Measurements from ENCODE around the gene CEACAM5.
"Not testable (repeated sequence)": the region's sequence is repeated elsewhere in the genome, so short reads cannot be mapped to it uniquely, and the experiment has no call there.

CEACAM5 gene

GRCh38 chr19:41700381-41701195, 7.8 kb upstream of the CEACAM5 start:
- no peak for DNase-seq (ENCODE audit: low read depth in 2 of 2)

DNA sequence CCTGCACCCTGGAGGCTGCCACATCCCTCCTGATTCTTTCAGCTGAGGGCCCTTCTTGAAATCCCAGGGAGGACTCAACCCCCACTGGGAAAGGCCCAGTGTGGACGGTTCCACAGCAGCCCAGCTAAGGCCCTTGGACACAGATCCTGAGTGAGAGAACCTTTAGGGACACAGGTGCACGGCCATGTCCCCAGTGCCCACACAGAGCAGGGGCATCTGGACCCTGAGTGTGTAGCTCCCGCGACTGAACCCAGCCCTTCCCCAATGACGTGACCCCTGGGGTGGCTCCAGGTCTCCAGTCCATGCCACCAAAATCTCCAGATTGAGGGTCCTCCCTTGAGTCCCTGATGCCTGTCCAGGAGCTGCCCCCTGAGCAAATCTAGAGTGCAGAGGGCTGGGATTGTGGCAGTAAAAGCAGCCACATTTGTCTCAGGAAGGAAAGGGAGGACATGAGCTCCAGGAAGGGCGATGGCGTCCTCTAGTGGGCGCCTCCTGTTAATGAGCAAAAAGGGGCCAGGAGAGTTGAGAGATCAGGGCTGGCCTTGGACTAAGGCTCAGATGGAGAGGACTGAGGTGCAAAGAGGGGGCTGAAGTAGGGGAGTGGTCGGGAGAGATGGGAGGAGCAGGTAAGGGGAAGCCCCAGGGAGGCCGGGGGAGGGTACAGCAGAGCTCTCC, 6.9 kb upstream of the CEACAM5 start:
- DNase-seq (ENCODE audit: low read depth in 2 of 2), result no peak

DNA sequence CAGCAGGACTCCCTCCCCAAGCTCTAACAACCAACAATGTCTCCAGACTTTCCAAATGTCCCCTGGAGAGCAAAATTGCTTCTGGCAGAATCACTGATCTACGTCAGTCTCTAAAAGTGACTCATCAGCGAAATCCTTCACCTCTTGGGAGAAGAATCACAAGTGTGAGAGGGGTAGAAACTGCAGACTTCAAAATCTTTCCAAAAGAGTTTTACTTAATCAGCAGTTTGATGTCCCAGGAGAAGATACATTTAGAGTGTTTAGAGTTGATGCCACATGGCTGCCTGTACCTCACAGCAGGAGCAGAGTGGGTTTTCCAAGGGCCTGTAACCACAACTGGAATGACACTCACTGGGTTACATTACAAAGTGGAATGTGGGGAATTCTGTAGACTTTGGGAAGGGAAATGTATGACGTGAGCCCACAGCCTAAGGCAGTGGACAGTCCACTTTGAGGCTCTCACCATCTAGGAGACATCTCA, 6.2 kb upstream of the CEACAM5 start:
- no peak for DNase-seq (ENCODE audit: low read depth in 2 of 2)

DNA sequence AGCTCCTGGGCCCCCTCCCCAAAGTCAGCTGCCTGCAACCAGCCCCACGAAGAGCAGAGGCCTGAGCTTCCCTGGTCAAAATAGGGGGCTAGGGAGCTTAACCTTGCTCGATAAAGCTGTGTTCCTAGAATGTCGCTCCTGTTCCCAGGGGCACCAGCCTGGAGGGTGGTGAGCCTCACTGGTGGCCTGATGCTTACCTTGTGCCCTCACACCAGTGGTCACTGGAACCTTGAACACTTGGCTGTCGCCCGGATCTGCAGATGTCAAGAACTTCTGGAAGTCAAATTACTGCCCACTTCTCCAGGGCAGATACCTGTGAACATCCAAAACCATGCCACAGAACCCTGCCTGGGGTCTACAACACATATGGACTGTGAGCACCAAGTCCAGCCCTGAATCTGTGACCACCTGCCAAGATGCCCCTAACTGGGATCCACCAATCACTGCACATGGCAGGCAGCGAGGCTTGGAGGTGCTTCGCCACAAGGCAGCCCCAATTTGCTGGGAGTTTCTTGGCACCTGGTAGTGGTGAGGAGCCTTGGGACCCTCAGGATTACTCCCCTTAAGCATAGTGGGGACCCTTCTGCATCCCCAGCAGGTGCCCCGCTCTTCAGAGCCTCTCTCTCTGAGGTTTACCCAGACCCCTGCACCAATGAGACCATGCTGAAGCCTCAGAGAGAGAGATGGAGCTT, 4.7 kb upstream of the CEACAM5 start:
- DNase-seq (ENCODE audit: low read depth in 2 of 2), result no peak

GRCh38 chr19:41705393-41706174, 2.8 kb upstream of the CEACAM5 start:
- no peak for DNase-seq (ENCODE audit: low read depth in 2 of 2)

GRCh38 chr19:41706741-41707501, 1.5 kb upstream of the CEACAM5 start:
- no peak for DNase-seq (ENCODE audit: low read depth in 2 of 2)

- no peak for DNase-seq (ENCODE audit: low read depth in 2 of 2)
Observed at GRCh38 chr19:41707502-41707812, 969 bp upstream of the CEACAM5 start.

GRCh38 chr19:41707871-41708371, 505 bp upstream of the CEACAM5 start:
- no peak for DNase-seq (ENCODE audit: low read depth in 2 of 2)

GRCh38 chr19:41709516-41709915, 1.1 kb downstream of the CEACAM5 start:
- DNase-seq (ENCODE audit: low read depth in 2 of 2), result not testable (repeated sequence)

DNA sequence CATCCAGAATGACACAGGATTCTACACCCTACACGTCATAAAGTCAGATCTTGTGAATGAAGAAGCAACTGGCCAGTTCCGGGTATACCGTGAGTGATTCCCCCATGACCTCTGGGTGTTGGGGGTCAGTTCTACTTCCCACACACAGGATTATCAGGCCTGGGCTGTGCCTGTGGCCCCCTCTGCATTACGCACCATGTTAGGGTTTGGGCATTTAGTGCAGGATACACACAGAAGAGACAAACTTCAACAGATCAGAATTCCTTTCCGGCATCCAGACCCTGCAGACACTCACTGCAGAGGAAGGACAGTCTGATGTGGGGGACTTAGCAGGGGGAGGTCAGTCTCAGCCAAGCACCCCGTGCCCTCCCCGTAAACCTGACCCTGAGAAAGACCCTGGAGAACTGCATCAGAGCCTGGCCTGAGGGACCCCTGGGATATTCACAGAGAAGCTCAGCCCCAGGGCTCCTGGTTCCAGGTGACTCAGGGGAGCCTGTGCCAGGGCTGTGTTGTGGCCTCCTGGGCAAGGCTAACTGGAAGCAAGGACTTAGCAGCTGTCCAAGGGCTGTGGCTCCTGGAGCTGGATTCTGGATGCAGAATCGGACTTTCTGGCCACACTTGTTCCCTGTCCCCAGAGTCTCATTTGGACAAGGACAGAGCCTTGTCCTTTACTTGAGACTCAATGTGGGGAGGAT, 1.7 kb downstream of the CEACAM5 start:
- no peak for DNase-seq (ENCODE audit: low read depth in 2 of 2)

- DNase-seq (ENCODE audit: low read depth in 2 of 2), result no peak
Observed at GRCh38 chr19:41711376-41712261, 3.2 kb downstream of the CEACAM5 start.

DNA sequence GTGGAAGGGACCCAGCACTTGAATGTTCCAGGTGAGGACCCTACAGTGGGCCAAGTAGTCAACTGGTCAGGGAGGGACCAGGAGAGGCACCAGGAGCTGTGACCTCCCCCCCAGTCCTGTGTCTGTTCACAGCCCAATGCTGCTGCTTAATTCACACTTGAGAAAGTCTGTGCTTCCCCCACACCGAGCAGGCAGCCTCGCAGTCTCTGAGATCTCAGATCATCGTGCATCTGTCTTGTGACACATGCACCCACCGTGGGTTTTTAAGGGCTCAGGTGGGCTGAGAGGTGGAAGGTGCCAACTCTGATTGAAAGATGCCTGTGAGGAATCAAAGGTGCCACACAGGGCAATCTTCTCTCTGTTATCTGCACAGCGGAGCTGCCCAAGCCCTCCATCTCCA, 6.2 kb downstream of the CEACAM5 start:
- DNase-seq (ENCODE audit: low read depth in 2 of 2), result no peak

DNA sequence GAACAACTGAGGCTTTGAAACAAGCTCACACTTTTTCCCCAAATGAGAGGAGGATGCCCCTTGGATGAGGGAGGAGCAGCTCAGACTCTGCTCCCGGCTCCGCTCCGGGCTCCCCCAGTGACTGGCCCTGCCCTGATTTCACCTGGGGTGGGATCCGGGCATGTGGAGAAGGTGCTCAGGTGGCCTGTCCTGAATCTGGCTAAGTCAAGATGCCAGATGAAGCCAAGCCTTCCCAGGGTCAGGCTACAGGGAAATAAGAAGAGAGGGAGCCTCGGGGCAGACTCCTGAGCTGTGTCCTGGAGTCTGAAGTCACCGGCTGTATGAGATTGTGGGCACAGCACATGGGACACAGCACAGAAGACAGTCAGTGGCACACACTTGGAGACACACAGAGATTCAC, 10.3 kb downstream of the CEACAM5 start:
- no peak for DNase-seq (ENCODE audit: low read depth in 2 of 2)

DNA sequence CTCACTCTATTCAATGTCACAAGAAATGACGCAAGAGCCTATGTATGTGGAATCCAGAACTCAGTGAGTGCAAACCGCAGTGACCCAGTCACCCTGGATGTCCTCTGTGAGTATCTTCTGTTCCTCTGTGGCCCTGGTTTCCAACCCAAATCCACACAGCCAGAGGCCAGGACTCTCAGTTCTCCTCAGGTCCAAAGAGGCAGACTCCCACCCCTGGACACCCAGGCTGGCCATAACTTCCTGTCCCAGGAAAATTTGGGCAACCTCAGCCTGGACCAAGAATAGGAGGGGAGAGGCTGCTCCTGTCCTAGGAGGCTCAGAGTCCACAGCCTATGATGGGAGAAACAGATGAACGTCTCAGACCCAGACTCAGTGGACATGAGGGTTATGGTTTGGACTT, 11.7 kb downstream of the CEACAM5 start:
- DNase-seq (ENCODE audit: low read depth in 2 of 2), result no peak

- DNase-seq (ENCODE audit: low read depth in 2 of 2), result no peak
Observed at GRCh38 chr19:41726493-41726892, 18.1 kb downstream of the CEACAM5 start.

- DNase-seq (ENCODE audit: low read depth in 2 of 2), result no peak
Observed at GRCh38 chr19:41734156-41734555, 25.7 kb downstream of the CEACAM5 start.

DNA sequence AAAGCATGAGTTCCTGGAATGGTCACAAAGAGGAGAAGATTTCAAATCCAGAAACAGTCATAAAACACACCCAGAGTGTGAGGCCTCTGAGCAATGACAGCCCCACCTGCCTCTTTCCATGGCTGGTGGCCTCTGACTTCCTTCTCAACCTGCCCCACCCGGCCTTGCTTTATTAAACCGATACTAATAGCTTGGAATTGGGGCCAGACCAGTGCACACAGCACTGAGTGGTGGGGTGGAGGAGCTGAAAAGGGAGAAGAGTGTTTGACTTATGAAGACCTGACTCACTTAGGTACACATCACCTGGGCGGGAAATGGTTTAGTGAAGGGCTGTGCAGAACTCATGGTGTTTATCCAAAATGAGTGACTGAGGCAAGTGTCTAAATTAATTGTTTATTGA, 26.2 kb downstream of the CEACAM5 start:
- no peak for DNase-seq (ENCODE audit: low read depth in 2 of 2)

DNA sequence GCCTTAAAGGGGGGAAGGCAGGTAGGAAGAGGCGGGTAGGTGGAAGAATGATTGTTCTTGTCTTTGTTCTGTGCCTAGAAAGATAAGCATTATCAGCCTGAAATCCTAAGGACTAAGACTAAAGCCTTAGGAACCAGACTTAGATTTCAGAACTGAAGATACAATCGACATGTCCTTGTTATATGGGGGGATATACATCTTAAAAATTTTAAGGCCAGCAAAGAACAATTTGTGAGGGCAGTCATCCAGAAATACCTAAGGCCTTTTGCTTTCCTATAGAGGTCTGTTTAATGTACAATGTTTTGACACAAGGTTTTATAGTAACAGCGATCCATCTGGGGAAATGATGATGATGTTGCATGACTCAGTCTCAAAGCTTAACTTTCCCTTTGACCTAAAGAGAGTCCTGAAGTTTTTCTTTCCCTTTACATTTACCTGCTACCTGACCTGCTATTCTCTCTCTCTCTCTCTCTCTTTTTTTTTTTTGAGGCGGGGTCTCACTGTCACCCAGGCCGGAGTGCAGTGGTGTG, 26.7 kb downstream of the CEACAM5 start:
- no peak for DNase-seq (ENCODE audit: low read depth in 2 of 2)

- DNase-seq (ENCODE audit: low read depth in 2 of 2), result no peak
Observed at GRCh38 chr19:41739361-41739760, 30.9 kb downstream of the CEACAM5 start.
